DMS153 treated with DMSO at 0.1 percent for 48 hours (cell line): Measurements from ENCODE around the gene SOCS4.
A peak's percentile ranks its signal among the peaks of the same experiment; 100 is the strongest.
"Not testable (repeated sequence)": the region's sequence is repeated elsewhere in the genome, so short reads cannot be mapped to it uniquely, and the experiment has no call there.

Experiments
- DNase-seq: peaks from one replicate; lab custom pipeline; 2025; ENCODE audit not compliant: unreplicated experiment; lab: John Stamatoyannopoulos, UW

The SOCS4 gene

DNA sequence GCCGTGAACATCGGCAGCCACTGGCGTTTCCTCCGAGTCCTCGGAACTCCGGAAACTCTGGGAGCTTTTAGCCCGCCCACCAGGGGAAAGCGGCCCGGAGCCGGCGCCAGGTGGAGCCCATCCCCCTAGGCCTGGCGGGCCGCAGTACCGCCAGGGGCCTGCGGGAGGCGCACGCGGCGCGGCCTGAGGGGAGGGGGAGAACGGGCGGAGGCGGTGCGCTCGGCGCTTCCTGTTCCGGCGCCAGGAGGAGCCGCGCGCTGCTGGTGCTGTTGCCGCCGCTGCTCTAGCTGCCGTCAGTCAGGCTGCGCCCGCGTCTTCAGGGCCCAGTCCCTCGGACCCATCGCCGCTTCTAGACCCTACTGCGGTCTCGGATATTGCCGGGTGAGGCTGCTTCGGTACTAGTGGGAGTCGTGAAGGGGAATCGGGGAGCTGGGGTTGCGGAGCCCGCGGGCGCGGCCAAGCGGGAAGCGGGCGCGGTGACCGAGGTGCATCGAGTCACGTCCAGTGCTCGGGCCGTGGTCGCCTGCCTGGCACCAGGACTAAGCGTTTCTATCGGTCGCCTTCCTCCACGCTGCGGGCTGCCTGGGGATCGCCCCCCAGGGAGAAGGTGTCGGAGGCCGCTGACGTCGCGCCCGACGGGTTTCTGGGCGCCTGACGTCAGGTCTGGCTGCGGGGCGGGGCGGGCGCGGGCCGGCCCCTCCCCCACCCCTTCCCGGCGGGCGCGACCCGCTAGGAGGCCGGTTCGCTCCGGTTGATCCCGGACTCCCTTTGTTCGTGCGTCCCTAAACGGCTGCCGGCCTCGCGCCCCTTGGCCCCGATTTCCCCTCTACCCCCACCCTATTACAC is 24.6 kb downstream of the SOCS4 start, which contains the start of gene MAPK1IP1L:
MAPK1IP1L (plus strand) TSS at position 225 of the 846 bp plus-strand sequence. CDS start 10,037 bp downstream, outside the sequence.
- peak; percentile 84 for DNase-seq

DNA sequence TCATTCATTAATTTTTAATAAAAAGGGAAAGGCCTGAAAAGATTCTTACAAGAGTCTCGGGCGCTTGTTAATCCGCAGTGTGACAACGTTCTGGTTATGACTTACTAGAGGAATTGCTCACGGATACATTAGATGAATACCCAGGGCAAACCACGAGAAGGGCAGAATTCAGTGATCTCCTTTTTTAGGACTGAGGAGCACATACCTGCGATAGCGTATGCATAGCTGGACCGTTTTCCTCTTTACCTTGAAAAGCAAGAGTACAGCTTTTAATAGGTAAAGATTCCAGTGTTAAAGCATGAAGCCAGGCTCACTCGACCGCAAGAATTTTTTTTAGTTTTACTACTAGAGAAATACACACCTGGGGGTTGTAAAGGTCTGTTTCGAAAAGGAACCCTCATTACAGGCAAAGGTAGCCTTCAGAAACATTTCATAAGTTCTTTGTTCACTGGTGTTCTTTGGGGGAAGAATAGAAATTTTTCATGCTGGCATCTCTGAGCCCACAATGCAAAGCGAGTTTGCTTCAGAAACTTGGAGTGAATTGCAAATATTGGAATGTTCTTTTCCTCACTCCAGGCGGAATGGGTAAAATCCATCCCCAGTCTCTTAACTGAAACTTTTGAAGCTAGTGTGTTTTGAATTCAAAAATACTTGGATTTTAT is 25.4 kb downstream of the SOCS4 start:
- DNase-seq, result no peak

DNA sequence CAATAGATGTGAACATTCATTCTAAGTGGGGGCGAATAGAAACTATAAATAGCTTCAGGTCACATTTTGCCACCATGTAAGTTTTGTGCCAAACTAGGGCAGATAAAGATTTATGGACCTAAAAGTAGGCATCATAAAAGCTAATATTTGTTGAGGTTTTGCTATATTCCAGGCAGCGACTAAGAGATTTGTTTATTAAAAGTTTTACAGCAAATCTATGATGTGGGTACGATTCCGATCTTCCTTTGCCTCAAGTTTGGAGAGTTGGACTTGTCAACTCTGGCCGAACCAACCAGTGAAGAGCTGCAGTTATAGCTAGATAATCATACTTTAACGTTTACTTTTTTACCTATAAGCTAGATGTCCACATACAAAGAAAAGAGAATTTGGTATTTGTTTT is 26.0 kb downstream of the SOCS4 start:
- DNase-seq, result no peak

DNA sequence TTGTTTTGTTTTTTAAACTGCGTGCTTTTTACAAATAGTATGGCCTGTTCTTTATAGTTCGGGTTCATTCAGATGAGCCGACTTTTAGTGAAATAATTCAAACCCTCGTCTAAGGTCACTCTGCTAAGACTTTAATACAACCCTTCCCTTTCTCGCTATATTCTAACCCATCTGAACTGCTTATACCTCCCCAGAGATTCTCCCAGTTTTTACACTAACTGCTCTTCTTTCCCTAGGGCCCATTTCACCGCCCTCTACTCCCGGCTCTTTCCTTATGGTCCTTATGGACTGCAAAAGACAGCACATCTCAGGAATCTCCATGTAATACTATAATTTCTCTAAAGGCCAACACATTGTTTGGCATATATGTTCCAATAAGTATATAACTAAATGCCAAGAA is 26.5 kb downstream of the SOCS4 start:
- no peak for DNase-seq

DNA sequence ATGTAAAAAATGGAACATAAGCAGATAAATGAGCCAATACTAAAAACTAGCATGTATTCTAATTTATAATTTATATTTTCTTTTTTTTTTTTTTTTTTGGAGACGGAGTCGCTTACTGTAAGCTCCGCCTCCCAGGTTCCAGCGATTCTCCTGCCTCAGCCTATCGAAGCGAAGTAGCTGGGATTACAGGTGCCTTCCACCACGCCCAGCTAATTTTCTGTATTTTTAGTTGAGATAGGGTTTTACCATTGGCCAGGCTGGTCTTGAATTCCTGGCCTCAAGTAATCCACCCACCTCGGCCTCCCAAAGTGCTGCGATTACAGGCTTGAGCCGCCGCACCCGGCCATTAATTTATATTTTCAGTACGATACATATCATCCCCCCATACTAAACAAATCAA is 27.1 kb downstream of the SOCS4 start:
- DNase-seq, result no peak

DNA sequence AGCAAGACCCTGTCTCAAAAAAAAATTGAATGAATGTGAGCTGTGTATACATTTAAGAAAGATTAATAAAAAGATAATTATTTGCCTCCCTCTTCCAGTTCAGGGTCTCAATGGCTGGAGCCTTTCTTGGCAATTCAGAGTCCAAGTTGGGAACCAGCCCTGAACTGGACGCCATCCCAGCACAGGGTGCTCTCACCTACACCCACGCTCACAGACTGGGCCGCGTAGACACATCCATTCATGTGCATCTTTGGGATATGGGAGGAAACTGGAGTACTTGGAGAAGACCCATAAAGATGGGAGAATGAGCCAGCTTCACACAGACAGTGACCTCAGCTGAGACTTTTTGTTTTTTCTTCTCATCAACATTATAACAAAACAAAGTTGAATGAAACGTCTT is 30.9 kb downstream of the SOCS4 start:
- DNase-seq, result no peak

DNA sequence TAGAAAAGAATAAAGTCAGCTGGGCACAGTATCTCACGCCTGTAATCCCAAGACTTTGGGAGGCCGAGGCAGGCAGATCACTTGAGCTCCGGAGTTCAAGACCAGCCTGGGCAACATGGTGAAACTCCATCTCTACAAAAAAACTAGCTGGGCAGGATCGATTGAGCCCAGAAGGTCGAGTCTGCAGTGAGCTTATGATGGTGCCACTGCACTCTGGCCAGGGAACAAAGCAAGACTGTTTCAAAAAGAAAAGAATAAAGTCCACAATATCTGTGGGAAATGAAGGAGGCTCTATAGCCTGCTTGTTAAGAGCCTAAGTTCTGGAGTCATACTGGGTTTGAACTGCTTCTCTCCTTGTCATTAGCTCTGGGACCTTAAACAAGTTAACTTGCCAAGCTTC is 32.3 kb downstream of the SOCS4 start:
- no peak for DNase-seq

DNA sequence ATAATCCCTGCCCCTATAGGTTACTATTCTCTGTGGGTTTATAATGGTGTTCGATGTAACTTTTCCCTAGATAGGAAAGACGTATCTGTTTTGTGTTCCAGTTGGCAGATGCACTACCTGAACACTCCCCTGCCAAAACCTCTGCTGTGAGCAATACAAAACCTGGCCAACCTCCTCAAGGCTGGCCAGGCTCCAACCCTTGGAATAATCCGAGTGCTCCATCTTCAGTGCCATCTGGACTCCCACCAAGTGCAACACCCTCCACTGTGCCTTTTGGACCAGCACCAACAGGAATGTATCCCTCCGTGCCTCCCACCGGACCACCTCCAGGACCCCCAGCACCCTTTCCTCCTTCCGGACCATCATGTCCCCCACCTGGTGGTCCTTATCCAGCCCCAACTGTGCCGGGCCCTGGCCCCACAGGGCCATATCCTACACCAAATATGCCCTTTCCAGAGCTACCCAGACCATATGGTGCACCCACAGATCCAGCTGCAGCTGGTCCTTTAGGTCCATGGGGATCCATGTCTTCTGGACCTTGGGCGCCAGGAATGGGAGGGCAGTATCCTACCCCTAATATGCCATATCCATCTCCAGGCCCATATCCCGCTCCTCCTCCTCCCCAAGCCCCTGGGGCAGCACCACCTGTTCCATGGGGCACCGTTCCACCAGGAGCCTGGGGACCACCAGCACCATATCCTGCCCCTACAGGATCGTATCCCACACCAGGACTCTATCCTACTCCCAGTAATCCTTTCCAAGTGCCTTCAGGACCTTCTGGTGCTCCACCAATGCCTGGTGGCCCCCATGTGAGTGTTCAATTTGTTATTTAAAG is 35.7 kb downstream of the SOCS4 start:
- DNase-seq, result no peak

DNA sequence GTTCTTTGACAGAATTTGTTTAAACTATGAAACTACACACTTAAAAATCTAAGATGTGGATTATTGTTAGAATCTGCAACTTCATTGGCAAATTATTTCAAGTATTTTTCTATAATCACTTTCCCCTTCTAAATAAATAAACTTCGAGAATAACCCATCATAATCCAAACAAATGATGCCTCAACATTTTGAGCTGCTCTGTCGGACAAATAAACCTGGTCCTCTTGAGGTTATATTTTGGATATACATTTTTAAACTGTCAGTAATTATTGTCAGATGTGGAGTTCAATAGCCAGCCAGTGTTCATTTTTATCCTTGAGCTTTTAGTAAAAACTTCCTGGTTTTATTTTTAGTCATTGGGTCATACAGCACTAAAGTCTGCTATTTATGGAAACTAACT is 37.9 kb downstream of the SOCS4 start:
- DNase-seq, result not testable (repeated sequence)

DNA sequence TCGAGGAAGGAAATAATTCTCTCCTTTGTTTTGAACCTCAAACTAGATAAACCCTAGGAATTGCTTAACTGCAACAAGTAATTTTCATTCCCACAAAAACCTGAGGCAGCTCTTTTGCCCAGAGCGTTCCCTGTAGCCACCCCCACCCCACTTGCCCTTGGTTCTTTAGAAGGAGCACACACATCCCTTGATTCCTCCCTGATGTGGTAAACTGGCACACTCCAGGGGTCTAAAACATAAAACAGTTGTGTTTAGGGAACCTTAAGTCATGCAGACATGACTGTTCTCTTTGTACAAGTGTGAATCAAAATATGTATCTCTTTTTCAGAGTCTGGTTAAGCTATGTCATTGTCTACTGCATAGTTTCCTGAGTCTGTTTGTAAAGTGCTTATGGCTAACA is 38.4 kb downstream of the SOCS4 start:
- DNase-seq, result no peak

DNA sequence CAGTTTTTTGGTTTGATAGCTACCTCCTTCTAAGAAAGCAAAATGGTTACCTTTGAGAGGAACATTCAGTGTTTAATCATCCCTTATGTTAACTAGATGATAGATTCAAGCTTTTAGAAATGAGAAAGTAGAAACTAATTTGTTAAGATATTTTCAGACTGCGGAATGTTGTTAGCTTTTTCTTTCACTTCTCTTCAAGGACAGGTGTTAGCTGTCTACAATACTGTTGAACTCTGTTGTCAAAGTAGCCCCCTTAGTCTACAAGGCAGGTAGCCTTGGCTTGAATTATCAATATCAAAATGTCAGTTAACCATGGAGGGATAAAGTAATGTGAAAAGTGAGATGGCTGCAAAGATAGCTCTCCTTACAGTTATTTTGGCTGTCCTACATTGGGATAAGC is 39.2 kb downstream of the SOCS4 start:
- DNase-seq, result no peak

DNA sequence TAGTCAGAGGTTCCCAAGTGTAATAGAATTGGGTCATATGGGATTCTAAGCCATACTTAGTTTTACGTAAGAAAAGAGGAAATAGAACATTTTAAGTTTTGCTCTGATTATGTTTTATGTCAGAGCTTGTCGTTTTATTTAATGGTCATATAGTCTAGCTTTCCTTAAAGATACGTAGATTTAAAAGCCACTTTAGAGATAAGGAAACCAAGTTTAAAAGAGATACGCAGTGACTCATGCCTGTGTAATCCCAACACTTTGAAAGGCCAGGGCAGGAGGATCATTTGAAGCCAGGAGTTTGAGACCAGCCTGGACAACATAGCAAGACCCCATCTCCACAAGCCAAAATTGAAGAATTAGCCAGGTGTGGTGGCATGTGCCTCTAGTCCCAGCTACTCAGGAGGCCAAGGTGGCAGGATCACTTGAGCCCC is 44.0 kb downstream of the SOCS4 start:
- DNase-seq, result no peak

DNA sequence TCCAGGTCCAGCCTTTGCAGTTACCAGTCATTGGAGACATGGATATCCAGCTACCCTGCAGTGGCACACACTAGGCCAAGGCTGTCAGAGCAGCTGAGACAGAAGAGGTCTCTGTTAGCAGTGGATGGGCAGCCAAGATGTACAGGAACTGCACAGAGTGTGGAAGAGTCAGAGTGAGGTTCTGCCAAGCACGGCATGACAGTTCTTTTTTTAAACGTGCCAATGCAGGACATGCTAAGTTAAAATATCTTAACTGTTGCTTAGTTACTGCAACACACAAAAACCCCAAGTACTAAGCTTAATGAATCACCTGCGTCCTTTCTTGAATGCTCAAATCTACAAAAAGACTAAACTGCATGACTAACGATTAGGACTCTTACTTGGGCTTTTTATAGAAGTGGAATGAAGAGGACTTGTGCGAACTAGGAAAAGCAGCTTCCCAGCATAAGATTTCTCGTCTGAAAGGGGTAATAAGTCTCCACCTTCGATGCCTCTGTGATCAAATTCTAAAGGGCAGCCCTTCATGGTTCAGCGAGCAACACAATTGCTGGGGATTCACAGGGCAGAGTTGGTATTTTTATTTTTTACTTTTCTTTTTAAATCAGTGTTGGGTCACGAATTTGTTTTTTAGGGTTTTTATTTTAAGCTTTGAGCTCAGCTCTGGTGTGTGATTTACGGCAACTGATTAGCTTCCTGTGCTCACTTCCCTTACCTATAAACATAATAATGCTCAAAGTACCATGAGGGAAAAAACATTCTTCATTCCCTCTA is 45.0 kb downstream of the SOCS4 start:
- DNase-seq, result no peak

DNA sequence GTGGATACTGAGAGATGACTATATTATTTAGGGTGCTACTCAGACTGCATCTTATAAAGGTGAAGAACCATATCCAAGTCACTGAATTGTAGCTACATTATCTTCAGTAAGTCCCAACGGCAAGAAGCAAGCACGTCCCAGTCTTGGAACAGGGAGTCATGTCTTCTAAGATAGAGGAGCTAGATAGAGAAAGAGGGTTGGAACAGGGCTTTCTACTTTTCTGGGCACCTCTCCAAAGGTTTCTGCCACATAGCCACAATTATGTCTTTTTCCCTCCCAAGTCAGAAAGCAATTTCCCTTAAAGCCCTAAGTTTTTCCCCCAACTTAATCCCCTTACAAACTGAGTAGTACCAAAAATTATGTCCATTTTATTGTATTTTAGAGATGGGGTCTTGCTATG is 46.8 kb downstream of the SOCS4 start:
- no peak for DNase-seq

DNA sequence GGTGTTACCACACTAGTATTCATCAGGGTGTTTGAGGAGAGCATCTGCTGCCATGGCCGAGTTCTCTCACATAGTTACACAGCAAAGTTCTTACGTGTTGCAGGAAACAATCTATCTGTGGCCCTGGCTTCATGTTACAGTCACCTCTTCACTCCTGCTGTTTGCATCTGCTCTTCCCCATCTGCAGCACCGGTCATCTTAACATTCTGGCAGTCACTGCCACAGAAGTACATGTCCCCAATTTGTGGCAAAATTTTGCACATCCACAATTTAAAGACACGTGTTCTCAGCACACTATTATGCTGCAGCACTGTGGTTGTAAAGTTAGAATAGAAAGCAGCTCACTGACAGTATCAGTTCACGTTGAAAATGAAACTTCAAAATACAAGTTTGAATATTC is 47.6 kb downstream of the SOCS4 start:
- DNase-seq, result no peak

DNA sequence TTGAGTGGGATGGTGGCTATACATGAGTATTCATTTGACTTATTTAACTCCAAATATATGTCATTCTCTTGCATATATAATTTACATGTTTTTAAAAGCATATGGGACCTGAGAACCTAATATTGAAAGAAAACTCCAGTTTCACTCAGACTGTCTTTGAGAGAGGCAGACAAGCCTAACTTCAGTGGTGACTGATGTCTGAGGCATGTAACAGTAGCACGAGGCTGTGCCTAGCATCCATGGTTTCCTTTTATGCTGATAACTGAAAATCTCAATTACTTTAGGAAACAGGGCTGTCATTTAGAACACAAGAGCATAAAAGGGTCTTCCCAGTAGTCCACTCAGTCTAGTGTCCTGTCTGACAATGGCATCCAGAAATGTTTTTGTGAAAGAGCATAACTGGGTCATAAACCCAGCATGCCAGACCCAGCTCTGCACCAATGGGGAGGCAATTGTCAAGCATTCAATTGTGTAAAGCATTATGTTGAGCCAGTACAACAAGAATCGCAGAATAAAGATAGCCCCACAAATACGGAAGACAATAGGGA is 48.7 kb downstream of the SOCS4 start:
- no peak for DNase-seq

DNA sequence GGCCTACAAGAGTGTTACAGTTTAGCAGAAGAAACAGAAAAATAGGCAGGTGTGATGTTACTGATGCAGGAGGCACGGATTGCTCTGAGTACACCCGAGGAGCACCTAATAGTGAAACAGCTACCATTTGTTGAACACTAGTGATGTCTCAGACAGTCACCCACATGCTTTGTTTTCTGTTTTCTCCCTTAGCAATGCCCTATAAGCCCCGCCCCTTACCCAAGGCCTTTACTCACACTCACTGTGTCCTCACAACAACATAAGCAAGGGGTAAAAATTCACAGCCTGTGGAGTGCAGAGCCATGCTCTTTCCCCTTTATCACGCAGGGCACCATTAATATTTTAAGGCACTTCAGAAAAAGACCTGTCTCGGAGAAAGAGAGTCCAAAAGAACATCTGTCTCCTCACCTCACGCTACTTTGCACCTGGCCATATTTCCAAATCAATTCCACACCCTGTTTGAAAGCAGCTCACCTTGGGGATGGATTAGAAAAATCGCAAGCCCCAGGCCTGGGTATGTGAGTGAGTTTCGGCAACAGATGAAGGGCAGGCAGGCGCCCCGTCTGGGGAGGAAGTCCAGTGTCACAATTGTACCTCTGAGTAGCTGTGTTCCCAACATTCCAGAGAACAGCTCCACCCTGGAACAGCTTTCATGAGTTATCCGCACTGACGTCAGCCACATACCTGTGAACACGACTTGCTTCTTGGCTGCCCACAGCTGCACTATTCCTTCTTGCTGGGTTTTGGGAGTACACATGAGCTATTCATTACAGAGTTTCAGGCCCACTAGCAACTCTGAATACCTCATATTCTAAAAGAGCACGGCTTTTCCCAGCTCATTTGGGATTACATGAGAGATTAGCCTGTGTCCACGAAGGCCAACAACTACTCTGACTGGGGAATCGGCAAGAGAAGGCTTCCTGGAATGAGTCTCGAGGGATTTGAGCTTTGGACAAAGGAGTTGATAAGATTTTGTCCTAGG is 50.4 kb downstream of the SOCS4 start:
- no peak for DNase-seq

DNA sequence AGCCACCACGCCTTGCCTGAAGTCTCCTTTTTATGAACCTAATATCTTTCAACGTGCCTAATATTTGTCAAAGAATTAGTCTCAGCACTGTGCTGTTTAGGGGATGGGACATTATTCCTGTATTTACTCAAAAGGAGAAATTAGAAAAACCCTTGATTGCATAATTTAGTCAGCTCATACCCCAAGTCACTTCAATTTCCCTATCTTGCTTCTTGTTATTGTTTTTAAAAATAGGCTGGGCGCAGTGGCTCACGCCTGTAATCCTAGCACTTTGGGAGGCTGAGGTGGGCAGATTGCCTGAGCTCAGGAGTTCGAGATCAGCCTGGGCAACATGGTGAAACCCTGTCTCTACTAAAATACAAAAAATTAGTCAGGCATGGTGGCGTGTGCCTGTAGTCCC is 52.9 kb downstream of the SOCS4 start:
- not testable (repeated sequence) for DNase-seq

DNA sequence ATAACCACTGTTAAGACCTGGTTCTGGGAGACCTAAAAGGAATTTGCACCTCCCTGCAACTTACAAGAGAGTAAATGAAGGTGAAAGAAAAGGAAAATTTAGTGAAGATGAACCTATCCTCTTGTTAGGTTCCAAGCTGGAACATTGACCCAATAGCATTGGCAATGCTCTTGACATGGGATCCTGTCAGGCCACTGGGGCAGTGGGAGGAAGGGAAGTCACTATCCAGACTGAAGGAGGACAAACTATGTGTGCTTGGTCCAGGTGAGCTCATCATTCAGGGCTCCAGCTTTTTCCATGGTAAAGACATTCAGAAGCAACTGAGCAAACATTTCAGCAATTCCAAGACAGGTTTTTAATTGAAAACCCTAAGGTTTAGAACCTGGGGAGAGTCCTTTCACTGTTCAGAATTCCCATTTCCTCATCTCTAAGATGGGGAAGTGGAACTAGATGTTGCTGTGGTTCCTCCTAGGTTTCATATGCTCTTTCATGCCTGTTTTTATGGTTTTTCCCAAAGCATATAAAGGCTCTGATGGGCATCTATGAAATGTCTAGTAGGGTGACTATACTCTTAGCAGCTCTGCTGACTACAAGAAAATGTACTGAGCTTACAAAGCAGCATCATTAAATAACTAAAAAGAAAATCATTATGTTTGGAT is 57.5 kb downstream of the SOCS4 start:
- DNase-seq, result no peak
